Sigmoid colon (tissue), 4 donors: ENCODE measurements around the gene PBX3.

Source experiments
- EP300 ChIP-seq, 4 donors: sonication (generic); formaldehyde crosslinking; IDR thresholded peaks; one replicate each; pipeline ENCODE4 v1.6.1; 2017; ENCODE audit warnings: antibody characterized with exemption in 4 of 4
- POLR2A ChIP-seq, 2 donors: fragments of 450-650 bp; IDR thresholded peaks; one replicate each; pipeline ENCODE4 v1.6.1; 2016; ENCODE audit warnings: antibody characterized with exemption in 2 of 2, mild to moderate bottlenecking in 2 of 2, moderate library complexity in 2 of 2
- POLR2AphosphoS5 ChIP-seq, 4 donors: sonication (generic); formaldehyde crosslinking; IDR thresholded peaks; one replicate each; pipeline ENCODE4 v1.6.1; 2017; ENCODE audit warnings: antibody characterized with exemption in 4 of 4
- TF ChIP-seq, protein P1 (sequence below), 4 experiments: fragments of 450-650 bp in 3 of 4; fragments of 200-600 bp in 1 of 4; IDR thresholded peaks; one replicate each; pipeline ENCODE4 v1.5.1; 2016 to 2019; ENCODE audit warnings: antibody characterized with exemption in 4 of 4, mild to moderate bottlenecking in 3 of 4, moderate library complexity in 2 of 4

DNA sequence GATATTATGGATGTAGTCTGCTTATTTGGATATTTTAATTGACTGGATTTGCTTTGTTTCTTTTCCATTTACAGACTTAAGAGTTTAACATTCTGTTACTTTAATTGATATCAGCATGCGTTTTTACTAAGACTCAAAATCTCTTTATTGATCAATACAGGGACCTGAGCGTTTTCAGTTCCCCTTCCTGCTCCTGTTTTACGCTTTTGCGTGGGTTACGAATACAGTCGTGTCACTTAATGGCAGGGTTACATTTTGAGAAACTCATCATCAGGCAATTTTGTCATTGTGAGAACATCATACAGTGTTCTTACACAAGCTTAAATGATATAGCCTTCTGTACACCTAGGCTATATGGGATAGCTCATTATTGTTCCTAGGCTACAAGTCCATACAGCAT lies 65.2 kb downstream of the PBX3 start:
- TF ChIP-seq, protein P1, sequence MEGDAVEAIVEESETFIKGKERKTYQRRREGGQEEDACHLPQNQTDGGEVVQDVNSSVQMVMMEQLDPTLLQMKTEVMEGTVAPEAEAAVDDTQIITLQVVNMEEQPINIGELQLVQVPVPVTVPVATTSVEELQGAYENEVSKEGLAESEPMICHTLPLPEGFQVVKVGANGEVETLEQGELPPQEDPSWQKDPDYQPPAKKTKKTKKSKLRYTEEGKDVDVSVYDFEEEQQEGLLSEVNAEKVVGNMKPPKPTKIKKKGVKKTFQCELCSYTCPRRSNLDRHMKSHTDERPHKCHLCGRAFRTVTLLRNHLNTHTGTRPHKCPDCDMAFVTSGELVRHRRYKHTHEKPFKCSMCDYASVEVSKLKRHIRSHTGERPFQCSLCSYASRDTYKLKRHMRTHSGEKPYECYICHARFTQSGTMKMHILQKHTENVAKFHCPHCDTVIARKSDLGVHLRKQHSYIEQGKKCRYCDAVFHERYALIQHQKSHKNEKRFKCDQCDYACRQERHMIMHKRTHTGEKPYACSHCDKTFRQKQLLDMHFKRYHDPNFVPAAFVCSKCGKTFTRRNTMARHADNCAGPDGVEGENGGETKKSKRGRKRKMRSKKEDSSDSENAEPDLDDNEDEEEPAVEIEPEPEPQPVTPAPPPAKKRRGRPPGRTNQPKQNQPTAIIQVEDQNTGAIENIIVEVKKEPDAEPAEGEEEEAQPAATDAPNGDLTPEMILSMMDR (IDR thresholded peaks at IDR 0.05), result no peak
- TF ChIP-seq POLR2A (IDR thresholded peaks at IDR 0.05) (no peak), POLR2AphosphoS5 (IDR thresholded peaks at IDR 0.05) (no peak), EP300 (IDR thresholded peaks at IDR 0.05) (no peak)
